GM21528 (cell line): ENCODE data around the gene SLC25A2.
"Not testable (repeated sequence)": the region's sequence is repeated elsewhere in the genome, so short reads cannot be mapped to it uniquely, and the experiment has no call there.

Source experiments
- ATAC-seq: cut with Tn5 transposase; IDR thresholded peaks from one replicate; pipeline ENCODE4 v1.9.1; 2021; ENCODE audit warnings: mild to moderate bottlenecking, moderate library complexity; ENCODE audit not compliant: unreplicated experiment, low FRiP score

Gene SLC25A2

GRCh38 chr5:141303756-141304155 lies at the start of gene SLC25A2:
TSS of gene SLC25A2 (minus strand) at chr5:141304049. CDS start at chr5:141303865, 184 bp downstream.
- ATAC-seq = no peak

GRCh38 chr5:141351591-141351990 lies 47.7 kb upstream of the SLC25A2 start:
- no peak for ATAC-seq

- peak; percentile 55 for ATAC-seq
These were observed 46.2 kb upstream of the SLC25A2 start, which contains the start of gene PCDHGB1 for GRCh38 chr5:141349917-141350619. TSS of gene PCDHGB1 (plus strand) at chr5:141350099. CDS start at chr5:141350261, 162 bp downstream.

GRCh38 chr5:141346017-141346416 lies 42.2 kb upstream of the SLC25A2 start:
- ATAC-seq = not testable (repeated sequence)

- ATAC-seq = no peak
These were observed 41.5 kb upstream of the SLC25A2 start for GRCh38 chr5:141345327-141345726.

GRCh38 chr5:141343953-141344463 lies 40.2 kb upstream of the SLC25A2 start:
- ATAC-seq = no peak

GRCh38 chr5:141343242-141343952 lies 39.5 kb upstream of the SLC25A2 start, which contains the start of gene PCDHGA3:
TSS of gene PCDHGA3 (plus strand) at chr5:141343829. CDS start at chr5:141344034, 205 bp downstream.
- ATAC-seq = no peak

- no peak for ATAC-seq
These were observed 38.9 kb upstream of the SLC25A2 start for GRCh38 chr5:141342773-141343172.

GRCh38 chr5:141340781-141341354 lies 37.0 kb upstream of the SLC25A2 start:
- not testable (repeated sequence) for ATAC-seq

GRCh38 chr5:141338538-141339306 lies 34.9 kb upstream of the SLC25A2 start, which contains the start of gene PCDHGA2:
TSS of gene PCDHGA2 (plus strand) at chr5:141338760.
- no peak for ATAC-seq

GRCh38 chr5:141332571-141332970 lies 28.7 kb upstream of the SLC25A2 start:
- not testable (repeated sequence) for ATAC-seq

- ATAC-seq = no peak
These were observed 26.6 kb upstream of the SLC25A2 start, which contains the start of gene PCDHGA1 for GRCh38 chr5:141330299-141331080. TSS of gene PCDHGA1 (plus strand) at chr5:141330514.

GRCh38 chr5:141328231-141328630 lies 24.4 kb upstream of the SLC25A2 start:
- no peak for ATAC-seq

GRCh38 chr5:141326088-141326854 lies 22.4 kb upstream of the SLC25A2 start:
- ATAC-seq = peak; percentile 67

GRCh38 chr5:141322261-141322660 lies 18.4 kb upstream of the SLC25A2 start:
- no peak for ATAC-seq

GRCh38 chr5:141320225-141321169 lies 16.6 kb upstream of the SLC25A2 start, which contains the start of gene TAF7:
TSS of gene TAF7 (minus strand) at chr5:141320784. CDS start at chr5:141320044, 740 bp downstream.
- peak; percentile 98 for ATAC-seq

GRCh38 chr5:141319699-141320098 lies 15.8 kb upstream of the SLC25A2 start:
- ATAC-seq = no peak
